GM19025 (cell line): ENCODE data around the gene TIGD3.

Experiments
- ATAC-seq: cut with Tn5 transposase; IDR thresholded peaks from one replicate; pipeline ENCODE4 v1.9.1; 2021; ENCODE audit warnings: mild to moderate bottlenecking, low read depth, moderate library complexity; ENCODE audit not compliant: unreplicated experiment

Gene TIGD3

GRCh38 chr11:65401803-65402248 is 47.3 kb downstream of the TIGD3 start:
- ATAC-seq, result no peak

DNA sequence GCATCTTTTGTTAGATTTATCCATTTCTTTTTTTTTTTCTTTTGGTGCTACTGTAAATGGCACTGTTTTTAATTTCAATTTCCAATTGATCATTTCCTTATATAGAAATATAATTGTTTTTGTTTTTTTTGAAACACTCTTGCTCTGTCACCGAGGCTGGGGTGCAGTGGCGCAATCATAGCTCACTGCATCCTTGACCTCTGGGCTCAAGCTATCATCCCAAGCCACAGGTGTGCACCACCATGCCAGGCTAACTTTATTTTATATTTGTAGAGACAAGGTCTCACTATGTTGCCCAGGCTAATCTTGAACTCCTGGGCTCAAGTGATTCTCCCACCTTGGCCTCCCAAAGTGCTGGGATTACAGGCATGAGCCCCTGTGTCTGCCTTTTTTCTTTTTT is 48.2 kb downstream of the TIGD3 start:
- ATAC-seq, result no peak

DNA sequence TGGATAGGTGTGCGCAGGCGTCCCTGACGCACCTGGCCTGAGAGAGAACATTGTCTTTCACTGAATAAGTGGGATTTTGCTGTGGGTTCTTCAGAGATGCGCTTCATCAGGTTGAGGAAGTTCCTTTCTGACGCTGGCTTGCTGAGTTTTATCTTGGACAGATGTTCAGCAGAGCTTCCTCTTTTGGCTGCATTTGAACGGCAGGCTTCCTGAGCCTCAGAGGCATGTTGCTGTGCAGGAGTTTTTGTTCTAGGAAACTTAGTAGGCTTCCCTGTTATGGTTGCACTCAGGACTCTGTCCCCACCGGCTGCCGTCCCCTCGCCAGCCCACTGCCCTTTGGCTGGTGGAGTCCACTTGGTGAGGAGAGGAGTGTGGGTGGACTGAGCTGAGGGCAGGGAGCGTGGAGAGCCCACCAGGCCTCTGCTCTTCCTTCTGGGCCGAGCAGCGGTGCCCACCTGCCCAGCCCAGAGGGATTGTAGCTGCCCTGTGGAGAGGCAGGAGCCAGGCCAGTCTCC is 49.1 kb downstream of the TIGD3 start:
- ATAC-seq, result no peak

DNA sequence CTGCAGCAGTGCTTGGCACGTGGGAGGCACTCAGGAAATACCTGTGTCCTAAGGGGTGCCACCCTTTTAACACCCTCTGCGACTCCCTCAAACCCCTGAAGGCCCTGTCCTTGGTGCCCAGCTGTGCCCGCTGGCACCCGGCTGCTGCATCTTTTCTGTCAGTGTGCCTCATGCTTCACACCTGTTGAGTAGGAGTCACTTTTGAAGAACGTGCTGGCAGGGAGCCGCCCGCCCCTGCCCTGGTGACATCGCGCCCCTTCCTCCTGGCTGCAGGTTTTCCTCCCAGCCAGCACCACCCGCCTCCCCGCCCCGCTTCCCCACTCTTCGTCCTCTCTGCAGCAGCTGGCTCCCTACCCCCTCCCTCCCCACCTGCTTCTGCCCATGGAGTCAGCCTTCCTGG is 49.7 kb downstream of the TIGD3 start:
- ATAC-seq, result no peak

GRCh38 chr11:65404638-65405339 is 50.2 kb downstream of the TIGD3 start:
- no peak for ATAC-seq
